Kidney (tissue), 14 donors: ENCODE data around the gene PTPRS. TPM values are rescaled to one million over a fixed set of nuclear protein-coding genes. Genes with fewer than 3 reads are reported as not detected.

Experiments used
- DNase-seq, 5 donors: peaks; one replicate each; pipeline ENCODE4 v3.0.0-alpha.2; 2013 to 2020
- FAIRE-seq: peaks from 2 replicates; lab custom pipeline; 2012; peaks lifted over from hg19 to GRCh38; lab: Jason Lieb, UNC
- H3K27ac ChIP-seq, 2 donors: one replicate each; pipeline ENCODE4 v1.7.0; 2013; ENCODE audit warnings: low read depth in 2 of 2, low read length in 2 of 2, inconsistent platforms in 1 of 2
- H3K27me3 ChIP-seq: one replicate; pipeline ENCODE4 v1.7.1; 2013; ENCODE audit warnings: low read length, inconsistent platforms; ENCODE audit not compliant: control insufficient read depth, insufficient read depth
- H3K36me3 ChIP-seq, 3 donors: one replicate each; pipeline versions ENCODE4 v1.7.0 to v1.7.1; 2013; ENCODE audit warnings: low read length in 3 of 3, control low read depth in 1 of 3, inconsistent platforms in 1 of 3; ENCODE audit not compliant: insufficient read depth in 3 of 3, control insufficient read depth in 2 of 3
- H3K4me1 ChIP-seq, 3 donors: one replicate each; pipeline versions ENCODE4 v1.7.0 to v1.7.1; 2013; ENCODE audit warnings: low read length in 3 of 3, inconsistent platforms in 1 of 3, low read depth in 1 of 3; ENCODE audit not compliant: control insufficient read depth in 2 of 3, insufficient read depth in 2 of 3
- H3K4me3 ChIP-seq, 3 donors: one replicate each; pipeline versions ENCODE4 v1.7.0 to v1.8.1; 2013; ENCODE audit warnings: low read length in 3 of 3, control low read depth in 1 of 3, inconsistent platforms in 1 of 3
- H3K9ac ChIP-seq, 3 donors: one replicate each; pipeline versions ENCODE4 v1.7.0 to v1.7.1; 2013; ENCODE audit warnings: low read length in 3 of 3, control low read depth in 1 of 3, inconsistent platforms in 1 of 3
- H3K9me3 ChIP-seq, 3 donors: one replicate each; pipeline versions ENCODE4 v1.7.0 to v1.7.1; 2013; ENCODE audit warnings: low read length in 3 of 3, control low read depth in 1 of 3, inconsistent platforms in 1 of 3; ENCODE audit not compliant: control insufficient read depth in 2 of 3, insufficient read depth in 1 of 3
- intact Hi-C: fragments of 100-400 bp; cut with DNase I; formaldehyde crosslinking; loops from one replicate; pipeline ENCODE4 v1.11.1; 2022
- polyA plus RNA-seq: library from polyadenylated mRNA; stranded (reverse); fragments of 350-450 nt; fragmentation: Illumina TruSeq; extraction: RNeasy Lipid Tissue Mini Kit (QIAGEN cat#74804); gene quantifications from one replicate; pipeline ENCODE4 v1.2.3, GENCODE V29; 2014; ENCODE audit warnings: low read depth, low replicate concordance; ENCODE audit not compliant: insufficient read depth
- total RNA-seq: library from RNA; stranded (reverse); fragmentation: NEBNext Ultra II Directional; extraction: Animal tissue kit (Norgen Biotek cat#: 25700); gene quantifications from one replicate; pipeline ENCODE4 v1.2.1, GENCODE V29; 2021
- TF ChIP-seq, protein P1 (sequence below): IDR thresholded peaks from 3 replicates; pipeline ENCODE4 v1.5.1; 2012; ENCODE audit warnings: mild to moderate bottlenecking, moderate library complexity, borderline replicate concordance; ENCODE audit not compliant: insufficient read depth; ENCODE audit errors: extremely low read depth
- donor health status: control.
- donor health status: control.
- donor health status: control.
- donor health status: control.
- donor health status: control.
- donor health status: DM: yes; HTN: yes; CAD: no.
- donor health status: Normal renal cell carcinoma (clear cell type).

Gene PTPRS
- total and polyA plus RNA-seq, 2 donors from 2014 or later = 7.2 to 103 TPM

GRCh38 chr19:5349041-5349440 lies 8.4 kb upstream of the PTPRS start:
- FAIRE-seq (no peak), DNase-seq (no peak)
- intact Hi-C loops = no loop called here

GRCh38 chr19:5345895-5346386 lies 5.3 kb upstream of the PTPRS start:
- TF ChIP-seq, protein P1, sequence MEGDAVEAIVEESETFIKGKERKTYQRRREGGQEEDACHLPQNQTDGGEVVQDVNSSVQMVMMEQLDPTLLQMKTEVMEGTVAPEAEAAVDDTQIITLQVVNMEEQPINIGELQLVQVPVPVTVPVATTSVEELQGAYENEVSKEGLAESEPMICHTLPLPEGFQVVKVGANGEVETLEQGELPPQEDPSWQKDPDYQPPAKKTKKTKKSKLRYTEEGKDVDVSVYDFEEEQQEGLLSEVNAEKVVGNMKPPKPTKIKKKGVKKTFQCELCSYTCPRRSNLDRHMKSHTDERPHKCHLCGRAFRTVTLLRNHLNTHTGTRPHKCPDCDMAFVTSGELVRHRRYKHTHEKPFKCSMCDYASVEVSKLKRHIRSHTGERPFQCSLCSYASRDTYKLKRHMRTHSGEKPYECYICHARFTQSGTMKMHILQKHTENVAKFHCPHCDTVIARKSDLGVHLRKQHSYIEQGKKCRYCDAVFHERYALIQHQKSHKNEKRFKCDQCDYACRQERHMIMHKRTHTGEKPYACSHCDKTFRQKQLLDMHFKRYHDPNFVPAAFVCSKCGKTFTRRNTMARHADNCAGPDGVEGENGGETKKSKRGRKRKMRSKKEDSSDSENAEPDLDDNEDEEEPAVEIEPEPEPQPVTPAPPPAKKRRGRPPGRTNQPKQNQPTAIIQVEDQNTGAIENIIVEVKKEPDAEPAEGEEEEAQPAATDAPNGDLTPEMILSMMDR = no peak
- no peaks in the 10 kb centered on the region for H3K4me1 ChIP-seq
- no peaks in the 10 kb centered on the region for H3K27me3 ChIP-seq
- FAIRE-seq = no peak
- no peak overlapping the region for H3K9ac ChIP-seq
- intact Hi-C loops = no loop called here
- no peaks in the 10 kb centered on the region for H3K9me3 ChIP-seq
- no peak for DNase-seq
- H3K27ac ChIP-seq = no peak overlapping the region
- H3K4me3 ChIP-seq = no peak overlapping the region
- no peaks in the 10 kb centered on the region for H3K36me3 ChIP-seq

More at GRCh38 chr19:5349041-5349440, 8.4 kb upstream of the PTPRS start:
- Histone ChIP-seq H3K9ac (no peak overlapping the region), H3K4me3 (no peak overlapping the region), H3K27me3 (no peaks in the 10 kb centered on the region), H3K36me3 (no peaks in the 10 kb centered on the region), H3K4me1 (no peaks in the 10 kb centered on the region), H3K27ac (no peak overlapping the region), H3K9me3 (no peaks in the 10 kb centered on the region)
- TF ChIP-seq, protein P1 = no peak

DNA sequence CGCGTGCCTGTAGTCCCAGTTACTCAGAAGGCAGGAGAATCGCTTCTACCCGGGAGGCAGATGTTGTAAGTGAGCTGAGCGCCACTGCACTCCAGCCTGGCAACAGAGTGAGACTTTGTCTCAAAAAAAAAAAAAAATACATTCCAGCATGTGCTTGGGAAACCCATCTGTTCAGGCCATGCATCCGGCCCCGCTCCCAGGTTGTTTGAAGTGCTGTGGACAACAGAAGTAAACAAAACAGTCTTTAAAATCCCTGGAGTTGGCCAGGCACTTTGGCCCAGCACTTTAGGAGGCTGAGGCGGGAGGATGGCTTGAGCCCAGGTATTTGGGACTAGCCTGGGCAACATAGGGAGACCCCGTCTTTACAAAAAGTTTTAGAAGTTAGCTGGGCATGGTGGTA lies 3.2 kb upstream of the PTPRS start:
- Histone ChIP-seq H3K4me1 (no peaks in the 10 kb centered on the region), H3K36me3 (no peaks in the 10 kb centered on the region), H3K9ac (no peak overlapping the region), H3K4me3 (no peak overlapping the region), H3K27ac (no peak overlapping the region), H3K9me3 (no peaks in the 10 kb centered on the region), H3K27me3 (no peaks in the 10 kb centered on the region)
- TF ChIP-seq, protein P1 = no peak
- intact Hi-C loops = no loop called here
- DNase-seq = peak in 1 of 5 donors; percentile 19
- no peak for FAIRE-seq
